ENCODE results near the gene HS3ST1.
A peak's percentile ranks its signal among the peaks of the same experiment; 100 is the strongest.

HS3ST1 gene

DNA sequence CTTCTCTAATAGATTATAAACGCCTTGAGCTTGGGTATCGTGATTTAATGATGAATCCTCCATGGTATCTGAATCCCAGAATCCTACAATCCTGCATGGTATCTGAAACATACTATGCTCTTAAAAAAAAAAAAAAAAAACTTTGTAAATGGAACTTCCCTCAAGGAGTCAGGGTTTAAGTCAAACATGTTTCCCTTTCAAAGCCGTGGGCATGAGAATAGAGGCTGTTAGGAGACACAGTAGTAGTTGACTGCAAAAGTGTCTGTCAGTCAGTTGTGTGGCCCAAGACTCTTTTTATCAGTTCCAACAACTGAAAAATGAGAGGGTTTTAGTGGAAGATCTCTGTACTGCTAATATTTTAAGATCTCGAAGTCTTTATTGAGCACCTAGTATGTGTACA lies 2.4 kb upstream of the HS3ST1 start:
- no peak for DNase-seq (ENCODE audit: low spot score)

DNA sequence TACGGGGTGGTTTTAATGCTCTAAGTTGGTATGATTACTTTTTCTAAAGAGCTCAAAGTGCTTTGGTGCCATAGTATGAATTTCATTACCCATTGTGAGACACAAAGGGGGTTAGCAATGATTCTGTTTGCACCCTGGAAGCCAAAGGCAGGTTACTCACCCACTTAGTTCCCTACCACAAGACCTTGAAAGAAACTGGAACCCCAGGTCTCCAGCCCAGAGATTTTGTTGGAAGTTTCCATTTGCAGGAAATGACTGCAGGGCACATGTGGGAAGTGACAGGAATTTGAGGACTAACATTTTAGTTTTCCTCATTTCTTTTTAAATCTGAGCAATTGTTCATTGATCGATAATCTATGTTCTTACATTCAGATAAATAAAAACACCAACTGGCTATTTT lies 1.8 kb upstream of the HS3ST1 start:
- no peak for DNase-seq (ENCODE audit: low spot score)

DNA sequence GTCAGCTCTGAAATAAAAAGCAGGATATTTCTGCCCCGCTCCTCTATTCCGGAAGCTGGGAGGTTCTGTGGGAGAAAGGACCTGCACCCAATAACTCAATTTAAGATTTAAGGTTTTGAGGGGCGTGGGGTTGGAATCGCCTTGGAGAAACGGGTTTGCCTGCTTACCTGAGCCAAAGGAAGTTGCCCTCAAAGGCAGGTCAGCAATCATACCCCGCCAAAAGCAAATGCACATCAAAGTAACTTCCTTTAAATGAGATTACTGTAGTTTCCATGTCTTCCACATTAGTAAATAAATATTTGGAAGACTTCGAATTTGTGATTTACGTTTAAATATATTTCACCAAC lies 978 bp upstream of the HS3ST1 start:
- no peak for DNase-seq (ENCODE audit: low spot score)

DNA sequence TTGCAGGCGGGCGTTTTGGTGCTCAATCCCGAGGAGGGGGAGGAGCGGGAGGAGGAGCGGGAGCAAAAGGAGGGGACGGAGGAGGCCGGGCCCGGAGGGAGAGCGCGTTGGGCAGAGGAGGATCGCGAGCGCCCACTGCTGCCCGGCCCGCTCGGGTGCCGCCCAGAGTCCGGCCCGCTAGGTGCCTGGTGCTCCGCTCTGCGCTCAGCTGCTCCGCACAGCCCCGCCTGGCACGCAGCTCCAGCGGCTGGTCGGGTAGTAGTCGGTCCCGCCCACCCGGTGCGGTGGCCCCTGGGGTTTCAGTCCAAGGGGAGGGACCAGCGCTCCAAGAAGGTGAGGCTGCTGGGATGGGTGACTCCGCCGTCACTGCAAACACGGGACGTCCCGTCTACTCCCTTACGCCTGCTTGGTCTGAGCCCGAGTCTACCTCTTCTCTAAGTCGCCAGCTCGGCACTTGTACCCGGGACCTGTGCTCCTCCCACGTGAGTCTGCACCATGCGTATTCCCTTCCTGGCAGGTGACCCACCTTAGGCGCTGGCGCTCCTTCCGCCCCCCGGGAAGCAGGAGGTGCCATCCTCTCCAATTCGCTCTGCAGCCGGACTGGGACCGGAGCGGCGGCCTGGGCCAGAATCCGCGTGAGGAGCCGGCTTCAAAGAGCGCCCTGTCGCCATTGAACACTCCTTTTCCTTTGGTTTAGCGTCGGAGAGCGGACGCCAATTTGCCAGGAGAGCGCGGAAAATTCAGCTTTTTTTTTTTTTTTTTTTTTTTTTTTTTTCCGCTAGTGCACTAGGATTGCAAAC lies 405 bp upstream of the HS3ST1 start:
- DNase-seq (ENCODE audit: low spot score), result peak; percentile 43

DNA sequence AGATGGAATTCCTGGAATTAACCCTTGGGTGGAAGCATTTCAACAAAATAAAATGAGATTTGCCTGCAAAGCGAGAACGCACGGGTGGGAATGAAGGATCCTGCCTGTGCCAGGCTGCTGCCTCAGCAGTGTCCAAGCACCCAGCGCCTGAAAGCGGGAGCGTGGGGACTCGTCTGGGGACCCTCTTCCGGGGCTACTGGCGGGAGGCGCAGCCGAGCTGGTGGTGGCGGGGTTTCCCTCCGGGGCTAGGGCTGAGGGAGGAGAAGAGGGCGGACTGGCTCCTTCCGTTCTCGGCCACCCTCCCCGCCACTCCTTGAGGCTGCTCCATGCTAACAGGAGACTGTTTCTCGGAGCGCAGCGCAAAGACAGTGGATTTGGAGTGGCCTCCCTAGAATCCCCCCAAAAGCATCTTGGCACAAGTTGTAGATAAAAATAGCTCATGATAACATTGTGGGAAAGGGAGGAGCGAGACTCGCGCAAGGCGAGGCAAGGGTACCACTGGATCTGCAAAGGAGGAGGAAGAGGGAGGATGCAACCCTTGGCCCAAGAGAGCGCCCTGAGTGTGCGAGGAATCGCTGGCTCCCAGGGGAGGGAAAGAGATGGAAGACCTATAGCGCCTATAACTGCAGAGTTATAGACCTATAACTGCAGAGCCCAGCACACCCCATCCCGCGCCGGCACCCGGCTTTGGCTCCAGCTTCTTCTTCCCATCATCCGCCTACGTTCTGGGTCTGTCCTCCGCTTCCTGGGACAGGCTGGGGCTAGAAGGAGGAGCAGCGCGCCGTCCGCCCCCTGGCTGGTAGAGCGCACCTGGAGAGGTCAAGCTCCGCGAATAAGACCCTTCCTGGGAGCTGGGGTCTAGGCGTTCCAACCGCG lies 1.3 kb downstream of the HS3ST1 start:
- no peak for DNase-seq (ENCODE audit: low spot score)

DNA sequence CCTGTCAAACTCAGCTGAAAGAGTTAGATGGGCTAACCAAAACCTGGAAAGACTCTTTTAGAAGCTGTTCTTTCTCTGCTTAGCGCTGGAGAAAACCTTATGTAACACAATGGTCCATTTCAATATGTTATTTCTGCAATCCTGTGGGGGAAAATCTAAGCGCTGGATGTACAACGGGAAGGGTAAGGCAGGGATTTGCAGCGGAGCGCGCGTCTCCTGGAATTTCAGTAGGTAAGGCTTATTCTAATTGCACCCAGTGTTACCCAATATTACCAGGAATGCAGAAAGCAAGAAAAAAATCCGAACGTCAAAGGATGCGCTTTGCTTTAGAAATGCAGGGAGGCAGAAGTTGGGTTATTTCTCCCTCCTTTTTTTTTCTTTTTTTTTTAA lies 2.0 kb downstream of the HS3ST1 start:
- no peak for DNase-seq (ENCODE audit: low spot score)

DNA sequence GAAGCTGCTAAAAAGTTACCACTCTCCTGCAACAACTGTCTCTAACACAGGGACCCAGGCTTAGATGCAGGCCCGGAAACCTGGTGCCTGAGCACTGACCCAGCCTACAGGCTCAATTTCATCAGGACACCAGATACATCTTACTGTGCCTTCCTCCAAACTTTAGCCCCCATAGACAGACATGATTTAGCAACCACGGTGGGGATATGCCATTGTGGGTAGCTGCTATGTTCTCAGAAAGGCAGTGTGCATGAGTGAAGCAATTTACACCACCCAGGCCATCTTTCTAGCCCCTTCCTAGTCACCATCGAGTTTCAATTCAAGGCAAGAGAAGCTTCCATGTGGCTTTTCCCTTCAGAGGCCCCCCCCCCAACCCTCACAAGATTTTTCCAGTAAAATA lies 2.7 kb downstream of the HS3ST1 start:
- DNase-seq (ENCODE audit: low spot score), result no peak

DNA sequence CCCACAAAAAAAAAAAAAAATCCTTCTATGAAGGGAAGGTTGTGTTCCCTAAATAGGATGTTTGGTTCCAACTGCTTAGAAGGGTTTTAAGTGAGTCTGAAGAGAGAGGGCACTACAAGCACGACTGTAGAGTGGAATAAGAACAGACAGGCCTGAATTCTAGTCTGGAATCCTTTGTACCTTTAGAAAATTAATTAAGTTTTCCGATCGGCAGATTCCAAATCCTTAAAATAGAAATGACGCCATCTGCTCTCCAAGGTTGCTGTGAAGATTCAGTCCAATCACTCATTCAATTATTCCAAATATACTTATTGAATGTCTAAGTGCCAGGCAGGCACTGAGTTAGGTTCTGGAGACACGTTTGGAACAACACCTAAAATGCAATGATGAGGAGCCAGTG lies 3.8 kb downstream of the HS3ST1 start:
- no peak for DNase-seq (ENCODE audit: low spot score)

DNA sequence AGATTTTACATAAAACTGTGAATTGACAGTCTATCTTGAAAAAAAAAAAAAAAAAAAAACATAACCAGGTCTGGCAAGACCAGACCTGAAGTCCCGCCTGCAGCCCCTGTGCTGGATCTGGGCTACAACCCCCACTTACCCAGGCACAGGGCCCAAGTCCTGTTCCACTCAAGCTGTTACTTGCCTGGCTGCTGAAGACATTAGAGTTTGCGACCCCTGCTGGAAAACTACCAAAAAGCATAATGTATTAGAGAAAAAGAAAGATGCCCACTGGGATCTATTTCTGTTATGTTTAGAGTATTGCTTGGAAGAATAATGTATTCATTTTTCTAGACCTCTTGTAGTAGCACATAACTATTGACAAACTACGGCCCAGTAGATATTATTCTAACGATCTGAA lies 4.7 kb downstream of the HS3ST1 start:
- peak; percentile 19 for DNase-seq (ENCODE audit: low spot score)

DNA sequence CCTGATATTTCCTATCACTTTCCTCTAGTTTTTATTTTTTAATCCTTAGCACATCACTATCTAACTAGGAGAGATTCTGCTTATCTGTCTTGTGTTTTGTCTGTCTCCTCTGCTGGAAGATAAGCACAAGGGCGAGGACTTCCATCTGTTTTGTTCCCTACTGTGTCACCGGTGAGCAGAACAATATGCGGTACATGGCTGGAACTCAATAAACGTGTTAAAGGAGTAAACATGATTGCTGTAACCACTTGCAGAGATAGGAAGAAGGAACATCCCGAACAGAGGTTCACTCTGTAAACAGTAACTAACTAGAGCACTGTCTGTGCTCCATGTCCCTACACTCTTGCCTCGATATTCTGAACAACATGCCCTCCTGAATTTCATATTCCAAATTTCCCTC lies 5.2 kb downstream of the HS3ST1 start:
- no peak for DNase-seq (ENCODE audit: low spot score)

DNA sequence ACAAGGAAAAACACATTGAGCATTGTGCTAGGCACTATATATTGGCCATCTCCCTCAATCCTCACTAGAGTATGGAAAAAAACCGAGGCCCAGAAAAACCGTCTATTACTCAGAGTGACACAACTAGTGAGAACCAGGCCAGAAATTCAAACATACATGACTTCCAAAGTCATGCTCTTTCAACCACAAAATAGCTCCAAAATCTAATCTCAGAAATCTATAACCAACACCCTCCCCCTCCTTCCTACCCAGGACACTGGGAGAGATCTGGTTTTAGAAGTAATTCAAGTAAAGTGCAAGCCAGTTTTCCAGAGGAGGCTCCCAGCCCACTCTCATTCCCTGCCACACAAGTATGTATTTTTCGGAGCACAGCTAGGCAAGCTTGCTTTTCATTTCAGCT lies 7.6 kb downstream of the HS3ST1 start:
- DNase-seq (ENCODE audit: low spot score), result no peak

DNA sequence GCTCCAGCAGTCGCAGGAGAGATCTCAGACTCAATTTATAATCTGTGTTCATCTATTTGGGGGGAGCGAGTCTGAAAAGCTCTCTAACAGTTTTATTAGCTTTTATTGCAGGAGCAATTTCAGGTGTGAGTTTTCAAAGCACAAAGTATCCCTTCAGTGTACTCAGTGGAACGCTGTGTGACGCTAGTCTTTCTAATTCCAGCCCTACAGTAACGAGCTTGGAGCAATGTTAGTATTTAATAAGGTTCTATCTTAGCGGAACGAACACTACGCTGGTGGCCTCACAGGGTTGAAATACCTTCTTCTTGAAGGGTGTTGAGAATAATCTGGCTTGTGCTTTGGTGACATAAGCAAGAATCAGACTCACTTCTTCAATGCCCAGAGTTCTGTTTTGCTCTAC lies 8.4 kb downstream of the HS3ST1 start:
- DNase-seq (ENCODE audit: low spot score), result no peak

DNA sequence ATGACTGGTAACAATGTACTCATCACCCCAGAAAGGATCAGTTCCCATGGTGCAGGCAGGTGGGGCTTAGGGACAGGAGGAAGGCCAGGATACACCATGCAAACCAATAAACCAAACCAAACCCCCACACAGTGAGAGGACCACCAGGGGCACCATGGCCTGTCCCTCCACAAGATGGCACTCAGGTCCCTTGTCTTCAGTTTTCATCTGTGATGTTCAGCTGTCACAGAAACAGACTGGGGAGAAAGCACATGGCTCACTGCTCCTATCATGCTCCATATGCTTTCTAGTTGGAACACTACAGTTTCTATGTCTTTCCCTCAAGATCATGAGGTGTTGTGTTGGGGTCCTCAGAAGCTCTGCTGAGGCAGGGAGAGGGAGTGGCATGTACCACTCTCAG lies 10.1 kb downstream of the HS3ST1 start:
- no peak for DNase-seq (ENCODE audit: low spot score)

DNA sequence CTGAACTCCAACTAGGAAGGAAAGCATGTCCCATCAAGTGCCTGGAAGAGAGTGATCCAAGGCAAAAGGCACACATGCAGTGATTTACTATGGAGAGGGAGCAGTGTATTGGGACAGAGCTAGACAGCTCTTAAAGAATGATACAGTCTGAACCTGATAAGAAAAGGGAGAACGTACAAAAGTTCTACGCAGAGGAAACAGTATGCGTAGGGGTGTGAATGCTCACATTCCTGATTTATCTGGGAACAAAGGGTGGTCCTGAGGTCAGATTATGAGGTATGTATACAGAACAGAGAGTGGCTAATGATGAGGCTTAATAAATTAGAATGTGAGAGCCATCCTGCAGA lies 12.0 kb downstream of the HS3ST1 start:
- no peak for DNase-seq (ENCODE audit: low spot score)

DNA sequence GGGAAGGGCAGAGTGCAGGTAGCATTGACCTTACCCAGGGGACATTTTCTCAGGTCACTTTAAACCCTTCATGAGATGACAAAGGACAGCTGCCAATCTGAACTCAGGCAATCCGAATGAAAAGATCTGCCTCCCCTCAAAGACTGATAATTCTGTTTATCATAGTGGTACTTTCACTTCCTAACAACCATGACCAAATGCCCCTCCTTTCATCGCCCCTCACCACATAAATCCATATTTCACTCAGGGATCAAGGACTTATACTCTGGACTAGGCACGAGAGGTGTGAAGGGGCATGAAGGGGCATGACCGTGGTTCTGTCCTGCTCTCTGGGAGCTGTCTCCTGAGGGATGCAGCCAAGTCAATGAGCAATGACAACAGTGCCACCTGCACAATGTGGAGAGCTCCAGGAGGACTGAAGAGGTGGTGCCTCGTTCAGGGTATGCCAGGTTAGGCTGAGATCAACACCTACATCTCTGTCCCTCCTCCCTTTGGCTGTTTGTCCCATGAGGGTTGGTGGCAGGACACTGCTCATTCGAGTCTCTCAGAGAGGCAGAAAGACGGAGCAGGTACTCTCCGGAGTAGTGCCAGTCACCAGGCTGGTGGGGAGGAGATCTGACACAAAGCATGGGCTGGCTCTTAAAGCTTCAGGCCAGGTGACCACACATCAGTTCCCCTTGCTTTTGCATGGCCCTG lies 12.5 kb downstream of the HS3ST1 start:
- DNase-seq (ENCODE audit: low spot score), result no peak

DNA sequence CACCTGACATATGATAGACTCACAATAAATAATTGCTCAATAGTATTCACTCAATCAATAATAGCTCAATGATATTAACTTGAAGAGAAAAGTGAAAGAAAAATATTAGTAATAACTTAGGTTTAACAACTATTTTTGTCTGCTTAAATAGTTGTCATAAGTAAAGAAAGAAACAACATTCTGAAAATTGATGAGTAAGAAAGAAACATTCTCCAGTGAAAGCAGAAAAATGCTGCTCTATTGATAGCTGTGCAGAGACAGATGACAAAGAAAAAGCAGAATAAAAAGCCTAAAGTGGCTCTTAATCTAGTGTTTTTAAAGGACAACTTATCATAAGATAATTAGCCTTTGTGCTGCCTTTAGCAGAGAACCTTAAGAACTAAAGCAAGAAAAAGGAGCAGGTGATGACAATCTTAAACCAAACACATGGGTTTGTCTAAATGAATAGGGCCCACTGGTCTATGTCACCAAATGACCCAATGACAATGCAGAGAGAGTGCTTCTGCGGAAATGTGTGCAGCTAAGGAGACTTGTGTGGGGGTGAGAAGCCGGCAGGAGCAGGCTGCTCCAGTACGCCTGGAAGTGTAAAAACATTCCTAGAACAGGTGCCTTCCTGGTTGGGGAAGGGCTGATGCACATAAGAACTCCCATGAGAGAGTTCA lies 13.2 kb downstream of the HS3ST1 start:
- DNase-seq (ENCODE audit: low spot score), result no peak

DNA sequence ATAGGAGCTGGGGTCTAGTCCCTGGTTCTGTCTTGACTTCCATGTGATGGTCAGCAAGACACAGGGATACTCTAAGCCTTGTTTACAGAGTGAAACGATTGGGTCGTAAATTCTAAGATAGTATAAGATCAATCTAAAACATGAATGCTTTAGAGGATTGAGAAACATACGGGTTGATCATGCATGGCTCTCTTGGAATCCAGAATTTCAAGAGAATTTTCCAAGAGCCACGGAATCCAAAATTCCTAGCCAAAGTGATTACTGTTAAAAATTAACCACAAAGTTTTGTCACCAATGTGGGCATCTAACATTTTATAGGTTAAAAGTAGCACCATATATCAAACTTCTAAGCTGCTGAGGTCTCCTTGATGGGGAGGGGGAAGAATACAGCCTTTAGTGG lies 16.5 kb downstream of the HS3ST1 start:
- no peak for DNase-seq (ENCODE audit: low spot score)

DNA sequence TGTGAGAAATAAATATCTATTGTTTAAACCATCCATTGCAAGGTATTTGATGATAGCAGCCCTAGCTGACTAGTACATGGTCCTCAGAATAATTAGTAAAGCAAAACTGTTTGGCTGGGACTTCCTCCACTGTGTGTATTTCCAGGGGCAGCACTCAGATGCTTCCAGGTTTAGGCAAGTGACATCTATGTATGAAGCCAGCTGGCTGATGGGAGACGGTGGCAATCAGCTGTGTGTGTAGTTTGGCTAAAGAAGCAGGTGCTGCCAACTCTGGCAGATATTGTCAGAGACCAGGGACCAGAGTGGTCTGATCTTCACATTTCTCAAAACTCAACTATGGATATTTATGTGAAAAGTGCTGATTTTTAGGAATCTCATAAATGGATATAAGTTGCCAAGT lies 19.1 kb downstream of the HS3ST1 start:
- DNase-seq (ENCODE audit: low spot score), result no peak

DNA sequence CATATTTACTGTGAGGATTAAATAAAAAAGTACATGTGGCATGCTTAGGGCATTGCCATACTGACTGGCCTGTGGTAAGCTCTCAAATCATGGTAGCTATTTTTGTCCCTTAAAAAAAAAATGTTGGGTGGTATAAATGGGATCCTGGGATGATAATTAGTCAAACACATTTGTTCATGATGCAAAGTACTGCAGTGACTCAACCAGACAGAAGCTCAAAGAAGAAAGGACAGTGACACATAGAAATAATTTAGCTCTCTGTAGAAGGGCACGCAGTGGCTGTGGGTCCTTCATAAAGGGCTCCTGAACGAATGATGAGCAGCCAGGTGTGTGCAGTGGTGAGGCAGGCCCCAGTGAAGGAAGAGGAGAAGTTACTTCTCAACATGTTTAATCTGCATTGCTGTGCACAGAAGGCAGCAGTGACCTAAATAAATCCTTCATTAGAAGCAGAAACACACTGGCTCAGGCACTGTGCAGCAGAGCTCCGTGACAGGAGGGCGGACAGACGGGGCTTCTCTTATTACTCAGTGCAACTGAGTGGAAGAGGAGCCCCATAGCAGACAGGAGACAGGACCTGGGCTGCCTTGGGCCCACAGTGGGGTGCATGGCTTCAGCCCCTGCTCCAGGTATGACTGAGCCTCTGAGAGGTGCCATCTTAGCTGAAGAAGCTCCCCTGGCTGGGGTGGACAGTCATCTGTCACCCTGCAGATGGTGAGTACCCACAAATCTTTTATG lies 20.3 kb downstream of the HS3ST1 start:
- no peak for DNase-seq (ENCODE audit: low spot score)

DNA sequence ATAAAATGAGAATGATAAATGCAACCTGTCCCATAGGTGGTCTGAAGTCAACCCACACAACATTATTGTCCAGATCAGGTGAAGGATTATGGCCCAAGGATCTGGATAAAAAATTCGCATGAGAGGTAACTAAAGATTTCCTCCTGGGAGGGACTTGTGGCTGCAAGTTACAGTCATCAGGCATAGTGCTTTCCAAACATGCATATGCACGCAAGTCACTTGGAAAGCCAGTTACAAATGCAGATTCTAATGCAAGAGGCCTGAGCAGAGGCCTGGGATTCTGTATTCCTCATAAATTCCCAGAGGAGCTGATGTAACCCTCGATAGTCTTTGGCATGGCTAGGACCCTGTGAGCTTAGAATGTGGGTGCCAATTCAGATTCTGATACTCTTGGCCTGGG lies 21.1 kb downstream of the HS3ST1 start:
- DNase-seq (ENCODE audit: low spot score), result no peak

DNA sequence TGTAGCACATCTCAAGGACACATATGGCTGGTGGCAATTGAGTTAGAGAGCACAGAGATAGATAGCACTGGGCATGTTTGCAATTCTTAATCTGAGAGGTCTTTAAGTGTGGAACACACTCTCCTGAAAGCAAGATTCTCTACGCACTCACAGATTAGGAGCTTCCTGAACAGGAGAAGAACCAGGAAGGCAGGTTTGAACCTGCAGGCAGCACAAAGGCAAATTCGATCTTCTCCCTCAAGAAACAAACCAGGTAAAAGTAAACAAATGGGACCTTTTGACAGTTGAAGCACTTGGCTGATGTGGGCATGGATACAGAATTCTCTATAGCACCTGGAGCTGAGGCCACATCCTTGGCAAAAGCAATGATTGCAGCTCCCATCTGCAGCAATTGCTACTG lies 24.3 kb downstream of the HS3ST1 start:
- no peak for DNase-seq (ENCODE audit: low spot score)

DNA sequence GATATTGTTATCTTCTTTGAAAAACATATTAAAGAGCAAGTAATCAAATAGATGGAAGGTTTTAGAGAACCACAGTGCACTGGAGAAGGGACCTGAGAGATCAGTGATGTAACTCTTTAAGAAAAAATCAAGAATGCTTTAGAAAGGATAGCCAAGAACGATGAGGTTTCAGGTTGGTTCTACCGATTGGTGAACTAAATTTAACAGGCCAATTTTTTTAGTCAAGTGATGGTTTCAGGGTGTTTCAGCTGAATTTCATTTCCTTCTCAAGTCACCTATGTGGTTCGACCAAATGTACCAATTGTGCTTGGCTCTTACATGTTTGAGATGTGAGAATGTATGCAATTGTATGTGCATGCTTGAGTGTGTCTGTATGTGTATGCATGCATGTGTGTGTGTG lies 26.5 kb downstream of the HS3ST1 start:
- no peak for DNase-seq (ENCODE audit: low spot score)
